ENCODE measurements around the gene IVL.

IVL gene

GRCh38 chr1:152879559-152880198, 28.7 kb upstream of the IVL start:
- Histone ChIP-seq H3K27ac (ENCODE audit: low read length) (no peak overlapping the region), H3K9ac (ENCODE audit: low read length) (no peak overlapping the region), H4K20me1 (ENCODE audit: insufficient read depth, low read length) (no peaks in the 10 kb centered on the region), H3K4me1 (ENCODE audit: low read length) (no peaks in the 10 kb centered on the region), H3K4me3 (ENCODE audit: low read length) (no peak overlapping the region), H3K36me3 (replicated peaks; ENCODE audit: insufficient read depth, low read length) (no peaks in the 10 kb centered on the region), H3F3A (ENCODE audit: insufficient read depth, low read length) (no peaks in the 10 kb centered on the region), H3K4me2 (ENCODE audit: low read depth, low read length) (no peak overlapping the region), H3K79me2 (ENCODE audit: low read length) (no peaks in the 10 kb centered on the region), H2AFZ (ENCODE audit: low read length) (no peak overlapping the region), H3K9me3 (replicated peaks; ENCODE audit: insufficient read depth, low read length) (no peaks in the 10 kb centered on the region), H3K27me3 (replicated peaks; ENCODE audit: insufficient read depth, low read length) (no peaks in the 10 kb centered on the region), H3K9me2 (replicated peaks; ENCODE audit: insufficient read depth, low read length) (no peaks in the 10 kb centered on the region)
- TF ChIP-seq CTCF (IDR thresholded peaks at IDR 0.05; ENCODE audit: low read length) (no peak), EZH2 (optimal IDR thresholded peaks at IDR 0.05; ENCODE audit: low read depth, low read length) (no peak), EZH2phosphoT487 (IDR thresholded peaks at IDR 0.05; ENCODE audit: low read length) (no peak)
- DNase-seq: no peak

- H2AFZ ChIP-seq (ENCODE audit: low read length): no peak overlapping the region
- H3F3A ChIP-seq (ENCODE audit: insufficient read depth, low read length): no peaks in the 10 kb centered on the region
- H3K27me3 ChIP-seq (replicated peaks; ENCODE audit: insufficient read depth, low read length): no peaks in the 10 kb centered on the region
- no peaks in the 10 kb centered on the region for H3K4me1 ChIP-seq (ENCODE audit: low read length)
- no peak for DNase-seq
- no peaks in the 10 kb centered on the region for H3K9me3 ChIP-seq (replicated peaks; ENCODE audit: insufficient read depth, low read length)
- no peak overlapping the region for H3K27ac ChIP-seq (ENCODE audit: low read length)
- H3K4me2 ChIP-seq (ENCODE audit: low read depth, low read length): no peak overlapping the region
- H3K9ac ChIP-seq (ENCODE audit: low read length): no peak overlapping the region
- no peaks in the 10 kb centered on the region for H3K36me3 ChIP-seq (replicated peaks; ENCODE audit: insufficient read depth, low read length)
- no peaks in the 10 kb centered on the region for H3K79me2 ChIP-seq (ENCODE audit: low read length)
- no peaks in the 10 kb centered on the region for H3K9me2 ChIP-seq (replicated peaks; ENCODE audit: insufficient read depth, low read length)
- TF ChIP-seq EZH2phosphoT487 (IDR thresholded peaks at IDR 0.05; ENCODE audit: low read length) (no peak), CTCF (IDR thresholded peaks at IDR 0.05; ENCODE audit: low read length) (no peak), EZH2 (optimal IDR thresholded peaks at IDR 0.05; ENCODE audit: low read depth, low read length) (no peak)
- no peak overlapping the region for H3K4me3 ChIP-seq (ENCODE audit: low read length)
- H4K20me1 ChIP-seq (ENCODE audit: insufficient read depth, low read length): no peaks in the 10 kb centered on the region
Measured at GRCh38 chr1:152880316-152880715, 28.0 kb upstream of the IVL start.

- H3F3A ChIP-seq (ENCODE audit: insufficient read depth, low read length): no peaks in the 10 kb centered on the region
- H3K27ac ChIP-seq (ENCODE audit: low read length): no peak overlapping the region
- no peak overlapping the region for H3K4me3 ChIP-seq (ENCODE audit: low read length)
- TF ChIP-seq EZH2phosphoT487 (IDR thresholded peaks at IDR 0.05; ENCODE audit: low read length) (no peak), CTCF (IDR thresholded peaks at IDR 0.05; ENCODE audit: low read length) (no peak), EZH2 (optimal IDR thresholded peaks at IDR 0.05; ENCODE audit: low read depth, low read length) (no peak)
- H2AFZ ChIP-seq (ENCODE audit: low read length): no peak overlapping the region
- no peaks in the 10 kb centered on the region for H3K79me2 ChIP-seq (ENCODE audit: low read length)
- no peaks in the 10 kb centered on the region for H3K4me1 ChIP-seq (ENCODE audit: low read length)
- H3K9me3 ChIP-seq (replicated peaks; ENCODE audit: insufficient read depth, low read length): no peaks in the 10 kb centered on the region
- H3K9me2 ChIP-seq (replicated peaks; ENCODE audit: insufficient read depth, low read length): no peaks in the 10 kb centered on the region
- H4K20me1 ChIP-seq (ENCODE audit: insufficient read depth, low read length): no peaks in the 10 kb centered on the region
- no peaks in the 10 kb centered on the region for H3K27me3 ChIP-seq (replicated peaks; ENCODE audit: insufficient read depth, low read length)
- no peak overlapping the region for H3K4me2 ChIP-seq (ENCODE audit: low read depth, low read length)
- H3K36me3 ChIP-seq (replicated peaks; ENCODE audit: insufficient read depth, low read length): no peaks in the 10 kb centered on the region
- H3K9ac ChIP-seq (ENCODE audit: low read length): no peak overlapping the region
- peak; percentile 58 for DNase-seq
Measured at GRCh38 chr1:152880907-152881306, 27.4 kb upstream of the IVL start.
